Fibroblast of the aortic adventitia (primary cell): ENCODE measurements around the gene TMEM178A. TPM values are rescaled to one million over a fixed set of nuclear protein-coding genes. Genes with fewer than 3 reads are reported as not detected.

ENCODE experiments used
- DNase-seq: peaks from one replicate; pipeline ENCODE4 v3.0.0-alpha.2; 2010; ENCODE audit warnings: low read depth
- H3K4me3 ChIP-seq: 2 replicates; pipeline ENCODE4 v1.5.1; 2011; ENCODE audit warnings: low read depth, mild to moderate bottlenecking, control low read depth, low read length, moderate library complexity
- CTCF ChIP-seq: IDR thresholded peaks from 2 replicates; pipeline ENCODE4 v1.5.1; 2011; ENCODE audit warnings: mild to moderate bottlenecking, low read length, control low read depth, inconsistent platforms; ENCODE audit not compliant: insufficient read depth
- total RNA-seq: library from RNA; depleted of rRNA; stranded (reverse); fragments of >200 nt; gene quantifications from 2 replicates; pipeline ENCODE4 v1.2.3, GENCODE V29; 2012; ENCODE audit warnings: low replicate concordance

Gene TMEM178A
- total RNA-seq, 1 donor, result 0.36 TPM

- DNase-seq, result no peak
- no peak for TF ChIP-seq CTCF
- no peak overlapping the region for H3K4me3 ChIP-seq
Measured at GRCh38 chr2:39706312-39706711, 40.6 kb downstream of the TMEM178A start.

GRCh38 chr2:39706945-39707344 is 41.2 kb downstream of the TMEM178A start:
- no peak for DNase-seq
- H3K4me3 ChIP-seq, result no peak overlapping the region
- no peak for TF ChIP-seq CTCF

GRCh38 chr2:39708003-39708402 is 42.3 kb downstream of the TMEM178A start:
- DNase-seq, result no peak
- H3K4me3 ChIP-seq, result no peak overlapping the region
- TF ChIP-seq CTCF, result no peak

- no peak for DNase-seq
- H3K4me3 ChIP-seq, result no peak overlapping the region
- no peak for TF ChIP-seq CTCF
Measured at GRCh38 chr2:39710807-39711206, 45.1 kb downstream of the TMEM178A start.

GRCh38 chr2:39712953-39713352 is 47.2 kb downstream of the TMEM178A start:
- no peak overlapping the region for H3K4me3 ChIP-seq
- DNase-seq, result no peak
- no peak for TF ChIP-seq CTCF

- no peak for DNase-seq
- no peak for TF ChIP-seq CTCF
- H3K4me3 ChIP-seq, result no peak overlapping the region
Measured at GRCh38 chr2:39715095-39715494, 49.4 kb downstream of the TMEM178A start.

GRCh38 chr2:39715822-39716221 is 50.1 kb downstream of the TMEM178A start:
- no peak for DNase-seq
- H3K4me3 ChIP-seq, result no peak overlapping the region
- no peak for TF ChIP-seq CTCF
